MM.1S (cell line): ENCODE data around the gene TGFBR3L.

Experiments
- DNase-seq: peaks from one replicate; pipeline ENCODE4 v3.0.0-alpha.2; 2015
- H2AFZ ChIP-seq: fragments of 300-600 bp; sonication (generic); 2 replicates; pipeline ENCODE4 v1.6.0; 2016; ENCODE audit warnings: antibody characterized with exemption, low read length
- H3F3A ChIP-seq: fragments of 300-600 bp; sonication (generic); 2 replicates; pipeline ENCODE4 v1.6.1; 2016; ENCODE audit warnings: mild to moderate bottlenecking, antibody characterized with exemption, low read length, moderate library complexity, mixed read lengths; ENCODE audit not compliant: insufficient read depth
- H3K27ac ChIP-seq: fragments of 300-600 bp; sonication (generic); 2 replicates; pipeline ENCODE4 v1.5.1; 2016; ENCODE audit warnings: mild to moderate bottlenecking, low read length
- H3K27me3 ChIP-seq: fragments of 300-600 bp; sonication (generic); replicated peaks from 2 replicates; pipeline ENCODE4 v1.6.0; 2016; ENCODE audit warnings: low read length; ENCODE audit not compliant: insufficient read depth
- H3K36me3 ChIP-seq: fragments of 300-600 bp; sonication (generic); replicated peaks from 2 replicates; pipeline ENCODE4 v1.6.1; 2016; ENCODE audit warnings: mild to moderate bottlenecking, low read length, mixed read lengths; ENCODE audit not compliant: insufficient read depth
- H3K4me1 ChIP-seq: fragments of 300-600 bp; sonication (generic); 2 replicates; pipeline ENCODE4 v1.6.1; 2016; ENCODE audit warnings: low read length, mixed read lengths
- H3K4me2 ChIP-seq: fragments of 300-600 bp; sonication (generic); 2 replicates; pipeline ENCODE4 v1.6.0; 2016; ENCODE audit warnings: low read depth, low read length
- H3K4me3 ChIP-seq: fragments of 300-600 bp; sonication (generic); 2 replicates; pipeline ENCODE4 v1.5.1; 2016; ENCODE audit warnings: low read length, mixed read lengths
- H3K79me2 ChIP-seq: fragments of 300-600 bp; sonication (generic); 2 replicates; pipeline ENCODE4 v1.6.1; 2016; ENCODE audit warnings: mixed run types, low read length, mixed read lengths
- H3K9ac ChIP-seq: fragments of 300-600 bp; sonication (generic); 2 replicates; pipeline ENCODE4 v1.6.1; 2016; ENCODE audit warnings: low read length, mixed read lengths
- H3K9me2 ChIP-seq: fragments of 300-600 bp; sonication (generic); replicated peaks from 2 replicates; pipeline ENCODE4 v1.6.1; 2016; ENCODE audit warnings: mild to moderate bottlenecking, low read length, mixed read lengths; ENCODE audit not compliant: insufficient read depth
- H3K9me3 ChIP-seq: fragments of 300-600 bp; sonication (generic); replicated peaks from 2 replicates; pipeline ENCODE4 v1.6.1; 2016; ENCODE audit warnings: mild to moderate bottlenecking, low read length, mixed read lengths; ENCODE audit not compliant: insufficient read depth
- H4K20me1 ChIP-seq: fragments of 300-600 bp; sonication (generic); 2 replicates; pipeline ENCODE4 v1.6.1; 2016; ENCODE audit warnings: mild to moderate bottlenecking, low read length, moderate library complexity, mixed read lengths; ENCODE audit not compliant: insufficient read depth
- CTCF ChIP-seq: fragments of 300-600 bp; sonication (generic); IDR thresholded peaks from 2 replicates; pipeline ENCODE4 v1.5.1; 2016; ENCODE audit warnings: antibody characterized with exemption, low read length, mixed read lengths
- EZH2 ChIP-seq: fragments of 300-600 bp; sonication (generic); optimal IDR thresholded peaks from 2 replicates; pipeline ENCODE3; 2017; ENCODE audit warnings: low read depth, mild to moderate bottlenecking, antibody characterized with exemption, low read length, mixed read lengths
- EZH2phosphoT487 ChIP-seq: fragments of 300-600 bp; sonication (generic); IDR thresholded peaks from 2 replicates; pipeline ENCODE4 v1.6.1; 2018; ENCODE audit warnings: antibody characterized with exemption, low read length

TGFBR3L gene

GRCh38 chr19:7867092-7867844, 47.4 kb upstream of the TGFBR3L start:
- no peak overlapping the region for H2AFZ ChIP-seq
- no peak overlapping the region for H3K27ac ChIP-seq
- no peaks in the 10 kb centered on the region for H4K20me1 ChIP-seq
- DNase-seq: no peak
- peaks cover 9% of the 10 kb centered on the region for H3K27me3 ChIP-seq
- no peaks in the 10 kb centered on the region for H3K9me2 ChIP-seq
- TF ChIP-seq CTCF (no peak), EZH2phosphoT487 (no peak), EZH2 (no peak)
- H3K4me1 ChIP-seq: peaks cover 21% of the 10 kb centered on the region
- H3K4me3 ChIP-seq: no peak overlapping the region
- H3F3A ChIP-seq: peaks cover 12% of the 10 kb centered on the region
- H3K9me3 ChIP-seq: no peaks in the 10 kb centered on the region
- H3K36me3 ChIP-seq: no peaks in the 10 kb centered on the region
- H3K79me2 ChIP-seq: no peaks in the 10 kb centered on the region
- no peak overlapping the region for H3K4me2 ChIP-seq
- H3K9ac ChIP-seq: no peak overlapping the region

GRCh38 chr19:7868326-7868670, 46.3 kb upstream of the TGFBR3L start:
- peaks cover 8% of the 10 kb centered on the region for H3K27me3 ChIP-seq
- no peaks in the 10 kb centered on the region for H3K79me2 ChIP-seq
- no peak for TF ChIP-seq EZH2
- no peak for TF ChIP-seq CTCF
- no peak for TF ChIP-seq EZH2phosphoT487
- H2AFZ ChIP-seq: peak overlapping the region; percentile 83
- no peak overlapping the region for H3K27ac ChIP-seq
- peaks cover 12% of the 10 kb centered on the region for H3F3A ChIP-seq
- H3K4me2 ChIP-seq: peak overlapping the region; percentile 96
- peak overlapping the region; percentile 40; the same call in 1 of the 2 replicates for H3K9ac ChIP-seq
- H3K4me1 ChIP-seq: peaks cover 21% of the 10 kb centered on the region
- H3K36me3 ChIP-seq: no peaks in the 10 kb centered on the region
- no peak for DNase-seq
- H4K20me1 ChIP-seq: no peaks in the 10 kb centered on the region
- no peaks in the 10 kb centered on the region for H3K9me2 ChIP-seq
- peak overlapping the region; percentile 59 for H3K4me3 ChIP-seq
- H3K9me3 ChIP-seq: no peaks in the 10 kb centered on the region

GRCh38 chr19:7868671-7869452, 45.8 kb upstream of the TGFBR3L start:
- H2AFZ ChIP-seq: peak overlapping the region; percentile 83
- no peaks in the 10 kb centered on the region for H3K9me3 ChIP-seq
- no peaks in the 10 kb centered on the region for H3K9me2 ChIP-seq
- no peaks in the 10 kb centered on the region for H4K20me1 ChIP-seq
- H3K27ac ChIP-seq: peak overlapping the region; percentile 50; the same call in 1 of the 2 replicates
- no peaks in the 10 kb centered on the region for H3K79me2 ChIP-seq
- H3K4me2 ChIP-seq: peak overlapping the region; percentile 96
- no peaks in the 10 kb centered on the region for H3K36me3 ChIP-seq
- H3K4me1 ChIP-seq: peaks cover 21% of the 10 kb centered on the region
- H3K9ac ChIP-seq: peak overlapping the region; percentile 51; the same call in 1 of the 2 replicates
- peaks cover 12% of the 10 kb centered on the region for H3F3A ChIP-seq
- DNase-seq: peak; percentile 95
- peak overlapping the region; percentile 59 for H3K4me3 ChIP-seq
- TF ChIP-seq EZH2phosphoT487 (no peak), CTCF (peak; percentile 74), EZH2 (no peak)
- peaks cover 3% of the 10 kb centered on the region for H3K27me3 ChIP-seq
